ENCODE data around the gene ADAM33. TPM values are rescaled to one million over a fixed set of nuclear protein-coding genes. Genes with fewer than 3 reads are reported as not detected.

ADAM33 gene, protein sequence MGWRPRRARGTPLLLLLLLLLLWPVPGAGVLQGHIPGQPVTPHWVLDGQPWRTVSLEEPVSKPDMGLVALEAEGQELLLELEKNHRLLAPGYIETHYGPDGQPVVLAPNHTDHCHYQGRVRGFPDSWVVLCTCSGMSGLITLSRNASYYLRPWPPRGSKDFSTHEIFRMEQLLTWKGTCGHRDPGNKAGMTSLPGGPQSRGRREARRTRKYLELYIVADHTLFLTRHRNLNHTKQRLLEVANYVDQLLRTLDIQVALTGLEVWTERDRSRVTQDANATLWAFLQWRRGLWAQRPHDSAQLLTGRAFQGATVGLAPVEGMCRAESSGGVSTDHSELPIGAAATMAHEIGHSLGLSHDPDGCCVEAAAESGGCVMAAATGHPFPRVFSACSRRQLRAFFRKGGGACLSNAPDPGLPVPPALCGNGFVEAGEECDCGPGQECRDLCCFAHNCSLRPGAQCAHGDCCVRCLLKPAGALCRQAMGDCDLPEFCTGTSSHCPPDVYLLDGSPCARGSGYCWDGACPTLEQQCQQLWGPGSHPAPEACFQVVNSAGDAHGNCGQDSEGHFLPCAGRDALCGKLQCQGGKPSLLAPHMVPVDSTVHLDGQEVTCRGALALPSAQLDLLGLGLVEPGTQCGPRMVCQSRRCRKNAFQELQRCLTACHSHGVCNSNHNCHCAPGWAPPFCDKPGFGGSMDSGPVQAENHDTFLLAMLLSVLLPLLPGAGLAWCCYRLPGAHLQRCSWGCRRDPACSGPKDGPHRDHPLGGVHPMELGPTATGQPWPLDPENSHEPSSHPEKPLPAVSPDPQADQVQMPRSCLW
- not detected in 2 replicates for total RNA-seq

DNA sequence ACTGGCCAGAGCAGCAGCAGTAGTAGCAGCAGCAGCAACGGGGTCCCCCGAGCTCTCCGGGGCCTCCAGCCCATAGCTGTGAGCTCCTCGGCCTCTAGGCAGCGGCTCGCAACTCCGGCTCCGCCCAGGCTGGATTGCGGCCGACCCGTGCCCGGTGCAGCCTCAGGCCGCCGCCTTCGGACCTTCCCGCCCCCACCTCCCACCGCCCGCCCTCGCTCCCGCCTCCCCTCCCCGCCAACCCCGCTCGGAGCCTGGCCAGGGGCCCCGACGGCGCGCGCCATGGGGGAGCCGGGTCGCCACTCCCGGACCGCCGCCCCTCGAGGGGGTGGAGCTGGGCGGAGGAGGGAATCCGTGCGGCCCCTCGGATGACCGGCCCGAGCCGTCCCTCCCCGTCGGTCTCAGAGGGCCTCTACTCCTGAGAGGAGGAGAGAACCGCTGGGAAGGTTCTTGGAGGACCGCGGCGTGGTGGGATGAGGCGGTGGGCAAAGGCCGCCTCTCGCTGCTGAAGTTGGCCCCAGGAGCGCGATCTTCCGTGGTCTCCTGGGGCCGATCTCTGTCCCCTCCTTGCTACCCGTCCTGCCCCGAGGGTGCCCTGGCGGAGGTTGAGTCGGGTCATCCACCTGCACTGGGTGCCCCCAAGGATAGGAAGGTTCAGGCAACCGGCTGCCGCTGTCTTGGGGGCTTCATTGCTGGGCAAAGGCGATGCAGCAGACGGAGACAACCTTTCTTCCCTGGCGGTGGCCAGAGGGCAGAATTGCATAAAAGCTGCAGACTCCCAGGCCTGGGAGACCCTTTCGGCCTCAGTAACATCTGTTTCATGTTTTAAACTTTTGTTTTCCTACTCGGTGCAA, at the start of gene ADAM33:
ADAM33 (minus strand) TSS at position 80 of the 851 bp plus-strand sequence; CDS start at position 74, 6 bp downstream.

GRCh38 chr20:3712279-3712873, 30.6 kb upstream of the ADAM33 start, which contains the start of gene SIGLEC1:
TSS of gene SIGLEC1 (minus strand) at chr20:3712600. CDS start at chr20:3707128, 5,472 bp downstream.

GRCh38 chr20:3663031-3663701, 18.6 kb downstream of the ADAM33 start, which contains the start of gene GFRA4:
TSS of gene GFRA4 (minus strand) at chr20:3663399. CDS start at chr20:3663399, 0 bp downstream.

Other genes with a start within 250 kb of the ADAM33 start
- 44.6 and 46.8 TPM in 2 replicates for gene ATRN, start 211.0 kb downstream of the ADAM33 start, total RNA-seq
- not detected in 2 replicates for gene GFRA4, start 18.6 kb downstream of the ADAM33 start, total RNA-seq
- not detected in 2 replicates for gene SIGLEC1, start 30.6 kb upstream of the ADAM33 start, total RNA-seq
- gene HSPA12B, start 50.7 kb upstream of the ADAM33 start, total RNA-seq: 5.2 and 23.8 TPM in 2 replicates
- 29.0 and 33.6 TPM in 2 replicates for gene ADISSP, start 85.7 kb upstream of the ADAM33 start, total RNA-seq
- gene SPEF1, start 99.4 kb upstream of the ADAM33 start, total RNA-seq: 0.13 TPM in 1 of 2 replicates, not detected in the other
- 70.2 and 76.9 TPM in 2 replicates for gene CENPB, start 104.7 kb upstream of the ADAM33 start, total RNA-seq
- 34.8 and 52.6 TPM in 2 replicates for gene CDC25B, start 114.3 kb upstream of the ADAM33 start, total RNA-seq
- gene AP5S1, start 138.5 kb upstream of the ADAM33 start, total RNA-seq: 13.6 and 14.0 TPM in 2 replicates
- 30.3 and 43.3 TPM in 2 replicates for gene MAVS, start 164.8 kb upstream of the ADAM33 start, total RNA-seq
- 56.6 and 68.4 TPM in 2 replicates for gene PANK2, start 207.4 kb upstream of the ADAM33 start, total RNA-seq

Measured in thoracic aorta endothelial cell (primary cell).